ENCODE data around the gene ZNF879.

The ZNF879 gene

DNA sequence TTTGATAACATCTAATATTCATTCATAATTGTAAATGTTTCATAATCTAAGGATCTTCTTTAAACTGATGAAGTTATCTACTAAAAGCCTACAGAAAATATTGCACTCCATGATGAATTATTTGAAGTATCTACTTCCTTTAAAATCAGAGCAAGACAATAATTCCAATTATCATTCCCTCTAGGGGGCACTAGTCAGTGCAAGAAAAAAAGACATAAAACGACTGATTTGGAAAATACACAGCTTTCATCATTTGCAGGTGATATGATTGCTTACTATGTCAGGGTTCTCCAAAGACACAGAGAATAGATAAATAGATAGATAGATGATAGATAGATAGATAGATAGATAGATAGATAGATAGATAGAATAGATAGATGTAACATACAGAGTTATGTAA, 14.9 kb upstream of the ZNF879 start:
- DNase-seq = no peak

- DNase-seq = no peak
Observed at GRCh38 chr5:179033004-179033580, 9.5 kb downstream of the ZNF879 start.

GRCh38 chr5:179044765-179045164, 21.2 kb downstream of the ZNF879 start:
- no peak for DNase-seq

DNA sequence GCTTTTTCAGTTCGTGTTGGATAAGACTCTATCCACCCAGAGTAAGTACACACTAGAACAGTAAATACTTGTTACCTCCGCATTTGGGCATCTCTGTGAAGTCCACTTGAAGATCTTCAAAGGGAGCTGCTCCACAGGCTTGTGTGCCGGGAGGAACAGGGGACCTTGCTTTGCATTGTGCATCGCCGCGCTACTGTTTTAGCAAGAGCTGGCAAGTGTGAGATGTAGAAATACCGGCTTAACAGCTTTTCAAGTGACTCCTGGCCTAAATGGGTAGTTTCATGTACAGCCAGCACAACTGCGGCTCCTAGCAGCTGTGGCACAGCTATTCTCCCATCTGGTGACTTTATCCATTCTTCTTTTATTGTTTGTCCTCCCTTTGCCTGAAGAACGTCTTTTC, 28.2 kb downstream of the ZNF879 start:
- DNase-seq = no peak

DNA sequence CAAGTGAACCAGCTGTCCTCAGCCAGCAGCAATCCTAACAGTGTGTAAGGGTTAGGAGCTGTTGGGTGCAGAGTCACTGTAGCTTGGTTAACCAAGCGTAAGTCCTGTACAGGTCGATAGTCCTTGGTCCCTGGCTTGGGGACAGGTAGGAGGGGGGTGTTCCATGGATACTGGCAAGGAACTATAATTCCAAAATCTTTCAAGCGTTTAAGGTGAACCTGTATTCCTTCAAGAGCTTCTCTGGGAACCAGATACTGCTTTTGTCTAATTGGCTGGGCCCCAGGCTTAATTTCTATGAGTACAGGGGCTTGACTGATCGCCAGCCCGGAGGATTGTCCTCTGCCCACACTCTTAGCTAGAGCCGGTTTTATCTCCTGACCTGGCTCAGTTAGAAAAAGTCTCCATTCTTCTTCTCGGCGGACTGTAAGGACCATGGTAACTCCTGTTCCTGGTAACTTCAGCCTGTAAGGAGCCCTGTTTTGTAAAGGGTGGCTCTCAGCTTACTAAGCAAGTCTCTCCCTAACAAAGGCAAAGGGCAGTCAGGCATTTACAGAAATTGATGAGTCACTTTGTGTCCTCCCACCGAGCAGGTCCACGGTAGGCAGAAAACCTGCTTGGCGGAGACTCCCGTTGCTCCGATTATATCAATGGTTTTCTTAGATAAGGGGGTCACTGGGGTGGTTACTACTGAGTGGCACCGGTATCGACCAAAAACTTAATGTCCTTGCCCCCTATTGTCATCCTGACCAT, 30.6 kb downstream of the ZNF879 start:
- no peak for DNase-seq

DNA sequence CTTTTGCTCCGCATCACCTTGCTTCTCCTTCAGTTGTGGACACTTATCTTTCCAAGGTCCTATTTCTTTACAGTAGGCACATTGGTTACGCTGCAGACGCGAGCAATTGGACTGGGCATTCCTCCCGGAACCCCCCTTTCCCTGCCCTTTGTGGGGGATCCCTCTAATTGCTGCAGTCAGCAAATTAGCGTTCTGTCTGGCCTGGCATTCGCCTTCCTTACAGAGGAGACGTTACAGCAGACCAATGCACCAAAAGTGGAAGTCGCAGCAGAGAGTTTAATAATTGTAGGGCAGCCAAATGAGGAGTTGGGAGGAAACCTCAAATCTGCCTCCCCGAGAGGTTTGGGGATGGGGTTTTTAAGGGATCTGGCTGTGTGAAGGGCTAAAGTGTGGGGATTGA, 31.3 kb downstream of the ZNF879 start:
- DNase-seq = no peak

- no peak for DNase-seq
Observed at GRCh38 chr5:179055436-179055835, 31.8 kb downstream of the ZNF879 start.

- no peak for DNase-seq
Observed at GRCh38 chr5:179055841-179056240, 32.2 kb downstream of the ZNF879 start.

DNA sequence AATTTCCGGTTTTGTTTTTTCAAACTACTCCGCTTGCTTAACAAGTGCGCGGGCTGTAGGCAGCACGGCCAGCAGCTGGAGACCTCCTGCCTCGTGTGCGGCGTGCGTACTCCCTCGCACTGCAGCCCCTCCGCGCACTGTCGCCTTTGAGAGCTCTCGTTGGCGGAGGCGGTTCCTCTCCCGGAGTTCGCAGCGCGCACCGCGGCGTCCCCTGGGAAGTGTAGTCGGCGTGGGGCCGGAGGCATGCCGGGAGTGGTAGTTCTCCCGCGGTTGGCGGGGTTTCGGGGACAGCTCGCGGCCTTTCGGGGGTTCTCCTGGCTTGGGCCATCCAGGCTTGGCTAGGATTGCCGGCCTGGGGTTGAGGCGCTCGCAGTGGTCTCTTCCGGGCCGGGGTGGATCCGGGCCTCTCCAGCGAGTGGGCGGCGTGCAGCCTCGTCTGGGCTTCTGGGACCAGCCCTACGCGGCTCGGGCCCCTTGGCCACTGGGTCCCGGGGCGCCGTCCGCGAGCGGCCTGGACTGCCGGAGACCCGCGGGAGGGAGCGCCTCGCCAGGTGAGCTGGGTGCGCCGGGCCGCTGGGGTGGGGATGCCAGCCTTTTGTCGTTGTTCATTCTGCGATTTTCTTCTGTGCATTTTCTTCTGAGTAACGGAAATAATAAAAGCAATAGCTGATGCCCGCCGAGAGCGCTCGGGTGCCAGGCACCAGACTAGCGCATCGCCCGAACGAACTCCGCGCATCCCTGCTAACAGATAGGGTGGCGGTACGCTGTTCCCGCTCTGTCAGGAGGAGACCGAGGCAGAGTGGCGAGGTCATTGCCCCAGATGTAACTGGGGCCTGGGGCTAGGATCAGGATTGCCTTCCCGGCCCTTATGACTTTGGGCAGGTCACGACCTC, 36.8 kb downstream of the ZNF879 start, which contains the start of gene ZNF354C:
Gene ZNF354C (plus strand): TSS at position 258 of the 893 bp plus-strand sequence. CDS start 1,696 bp downstream, outside the sequence.
- DNase-seq = peak; percentile 87

- DNase-seq = no peak
Observed at GRCh38 chr5:179061025-179061424, 37.4 kb downstream of the ZNF879 start.

- no peak for DNase-seq
Observed at GRCh38 chr5:179065703-179066102, 42.1 kb downstream of the ZNF879 start.

DNA sequence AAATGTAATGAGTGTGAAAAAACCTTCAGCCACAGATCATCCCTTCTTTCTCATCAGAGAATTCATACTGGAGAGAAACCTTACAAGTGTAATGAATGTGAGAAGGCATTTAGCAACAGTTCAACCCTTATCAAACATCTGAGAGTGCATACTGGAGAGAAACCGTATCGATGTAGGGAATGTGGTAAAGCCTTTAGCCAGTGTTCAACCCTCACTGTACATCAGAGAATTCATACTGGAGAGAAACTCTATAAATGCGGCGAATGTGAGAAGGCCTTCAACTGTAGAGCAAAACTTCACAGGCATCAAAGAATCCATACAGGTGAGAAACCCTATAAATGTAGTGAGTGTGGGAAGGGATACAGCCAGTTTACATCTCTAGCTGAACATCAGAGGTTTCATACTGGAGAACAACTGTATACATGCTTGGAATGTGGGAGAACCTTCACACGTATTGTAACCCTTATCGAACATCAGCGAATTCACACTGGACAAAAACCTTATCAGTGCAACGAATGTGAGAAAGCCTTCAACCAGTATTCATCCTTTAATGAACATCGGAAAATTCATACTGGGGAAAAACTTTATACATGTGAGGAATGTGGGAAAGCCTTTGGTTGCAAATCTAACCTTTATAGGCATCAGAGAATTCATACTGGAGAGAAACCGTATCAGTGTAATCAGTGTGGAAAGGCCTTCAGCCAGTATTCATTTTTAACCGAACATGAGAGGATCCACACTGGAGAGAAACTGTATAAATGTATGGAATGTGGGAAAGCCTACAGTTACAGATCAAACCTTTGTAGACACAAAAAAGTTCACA, 55.8 kb downstream of the ZNF879 start:
- DNase-seq = no peak

DNA sequence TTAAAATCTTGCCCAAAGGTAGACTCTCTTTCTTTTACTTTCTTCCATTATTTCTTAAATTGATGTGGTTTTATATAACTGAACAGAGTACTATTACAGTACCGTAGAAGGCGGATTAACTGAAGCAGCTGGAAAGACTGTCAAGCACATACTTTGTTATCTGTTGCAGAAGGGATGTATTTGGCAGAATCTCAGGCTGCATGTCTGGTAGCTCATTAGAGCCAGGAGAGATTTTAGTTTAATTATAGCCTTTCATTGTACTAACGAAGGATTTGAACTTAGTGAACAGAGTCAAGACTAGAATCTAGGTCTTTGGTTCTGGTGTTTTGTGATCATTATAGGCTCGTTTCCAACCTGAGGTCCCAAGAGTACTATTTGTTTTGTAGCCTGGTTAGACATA, 57.1 kb downstream of the ZNF879 start:
- DNase-seq = no peak

Measured in GOT3 (cell line).